Liver (tissue), 9 donors: ENCODE measurements around the gene ADCYAP1R1. TPM values are rescaled to one million over a fixed set of nuclear protein-coding genes. Genes with fewer than 3 reads are reported as not detected.

Experiments
- DNase-seq: peaks from one replicate; pipeline ENCODE4 v3.0.0-alpha.2; 2017; ENCODE audit warnings: low spot score
- H3K27ac ChIP-seq, 2 donors: one replicate each; pipeline ENCODE4 v1.7.0; 2013; ENCODE audit warnings: inconsistent platforms in 2 of 2, low read length in 2 of 2, control low read depth in 1 of 2, low read depth in 1 of 2, mild to moderate bottlenecking in 1 of 2
- H3K27me3 ChIP-seq, 4 donors: one replicate each; pipeline versions ENCODE4 v1.6.1 to v1.7.0; 2013; ENCODE audit warnings: low read length in 3 of 4, inconsistent platforms in 1 of 4, mild to moderate bottlenecking in 1 of 4, moderate library complexity in 1 of 4; ENCODE audit not compliant: control insufficient read depth in 4 of 4, insufficient read depth in 4 of 4
- H3K36me3 ChIP-seq, 4 donors: one replicate each; pipeline versions ENCODE4 v1.6.1 to v1.7.0; 2013; ENCODE audit warnings: low read length in 3 of 4, mild to moderate bottlenecking in 3 of 4, low read depth in 1 of 4, moderate library complexity in 1 of 4; ENCODE audit not compliant: control insufficient read depth in 4 of 4, insufficient read depth in 3 of 4
- H3K4me1 ChIP-seq, 4 donors: one replicate each; pipeline versions ENCODE4 v1.6.1 to v1.7.0; 2013; ENCODE audit warnings: low read length in 3 of 4, mild to moderate bottlenecking in 3 of 4, moderate library complexity in 1 of 4; ENCODE audit not compliant: control insufficient read depth in 4 of 4, insufficient read depth in 4 of 4
- H3K4me3 ChIP-seq, 3 donors: one replicate each; pipeline versions ENCODE4 v1.6.1 to v1.7.0; 2013; ENCODE audit warnings: low read length in 3 of 3, control low read depth in 1 of 3, low read depth in 1 of 3, mild to moderate bottlenecking in 1 of 3
- H3K9ac ChIP-seq, 2 donors: one replicate each; pipeline ENCODE4 v1.7.0; 2013; ENCODE audit warnings: low read length in 2 of 2, mild to moderate bottlenecking in 2 of 2, moderate library complexity in 2 of 2, control low read depth in 1 of 2, low read depth in 1 of 2
- H3K9me3 ChIP-seq, 4 donors: one replicate each; pipeline versions ENCODE4 v1.6.1 to v1.7.0; 2013; ENCODE audit warnings: low read length in 3 of 4; ENCODE audit not compliant: control insufficient read depth in 4 of 4
- CTCF ChIP-seq: fragments of 150-350 bp; IDR thresholded peaks from 2 replicates; pipeline ENCODE4 v1.5.1; 2017; ENCODE audit warnings: improper control_type of control experiment, low read depth, low read length; ENCODE audit not compliant: missing input control
- EGR1 ChIP-seq, 2 donors: IDR thresholded peaks; 2 replicates each; pipeline ENCODE4 v1.6.1; 2016 to 2018; ENCODE audit warnings: antibody characterized with exemption in 2 of 2, low read depth in 2 of 2
- FOXA1 ChIP-seq: IDR thresholded peaks from 2 replicates; pipeline ENCODE4 v1.6.1; 2016; ENCODE audit warnings: antibody characterized with exemption
- FOXA2 ChIP-seq: IDR thresholded peaks from 2 replicates; pipeline ENCODE4 v1.6.1; 2016; ENCODE audit warnings: antibody characterized with exemption
- GABPA ChIP-seq, 2 donors: IDR thresholded peaks in 1 of 2; conservative IDR thresholded peaks in 1 of 2; 2 replicates each; pipeline ENCODE4 v1.6.1; 2016; ENCODE audit warnings: antibody characterized with exemption in 2 of 2, mild to moderate bottlenecking in 1 of 2, moderate library complexity in 1 of 2
- HNF4A ChIP-seq, 2 donors: conservative IDR thresholded peaks; 2 replicates each; pipeline ENCODE4 v1.6.1; 2016; ENCODE audit warnings: antibody characterized with exemption in 2 of 2, mild to moderate bottlenecking in 2 of 2
- HNF4G ChIP-seq: IDR thresholded peaks from 2 replicates; pipeline ENCODE4 v1.6.1; 2016; ENCODE audit warnings: antibody characterized with exemption
- JUND ChIP-seq, 2 donors: IDR thresholded peaks; 2 replicates each; pipeline ENCODE4 v1.6.1; 2016; ENCODE audit warnings: antibody characterized with exemption in 2 of 2
- MAX ChIP-seq: IDR thresholded peaks from 2 replicates; pipeline ENCODE4 v1.6.1; 2016; ENCODE audit warnings: antibody characterized with exemption
- NR2F2 ChIP-seq: IDR thresholded peaks from 2 replicates; pipeline ENCODE4 v1.6.1; 2016; ENCODE audit warnings: antibody characterized with exemption
- RAD21 ChIP-seq, 2 donors: IDR thresholded peaks; 2 replicates each; pipeline ENCODE4 v1.6.1; 2016; ENCODE audit warnings: antibody characterized with exemption in 2 of 2, mild to moderate bottlenecking in 2 of 2
- RXRA ChIP-seq, 2 donors: IDR thresholded peaks; 2 replicates each; pipeline ENCODE4 v1.6.1; 2017 to 2018; ENCODE audit warnings: antibody characterized with exemption in 2 of 2, mild to moderate bottlenecking in 1 of 2
- SP1 ChIP-seq: IDR thresholded peaks from 2 replicates; pipeline ENCODE4 v1.6.1; 2018; ENCODE audit warnings: antibody characterized with exemption, mild to moderate bottlenecking
- TAF1 ChIP-seq: conservative IDR thresholded peaks from 2 replicates; pipeline ENCODE4 v1.6.1; 2016; ENCODE audit warnings: antibody characterized with exemption, mild to moderate bottlenecking
- YY1 ChIP-seq: IDR thresholded peaks from 2 replicates; pipeline ENCODE4 v1.6.1; 2016; ENCODE audit warnings: antibody characterized with exemption, mild to moderate bottlenecking
- ZBTB33 ChIP-seq: IDR thresholded peaks from 2 replicates; pipeline ENCODE4 v1.6.1; 2016; ENCODE audit warnings: antibody characterized with exemption
- WGBS: extraction: QIAGEN DNeasy Blood & Tissue Kit; methylation state at CpG from one replicate; pipeline ENCODE4 v1.1.7; 2013; 5-methylcytosine and 5-hydroxymethylcytosine counted together
- polyA plus RNA-seq, 2 donors: library from polyadenylated mRNA; stranded (reverse) in 1 of 2; unstranded in 1 of 2; fragments of 200-250 nt in 1 of 2; fragments of >200 nt in 1 of 2; fragmentation: Nextera tagmentation in 1 of 2; extraction: Ambion mirVana in 1 of 2; gene quantifications; one replicate each; pipeline versions ENCODE4 v1.2.1 to v1.2.3, GENCODE V29; 2013 to 2015
- total RNA-seq, 2 donors: library from RNA; depleted of rRNA; stranded (reverse); fragments of >200 nt; gene quantifications; one replicate each; pipeline ENCODE4 v1.2.3, GENCODE V29; 2014
- TF ChIP-seq, protein P1 (sequence below): IDR thresholded peaks from 2 replicates; pipeline ENCODE4 v1.6.1; 2016; ENCODE audit warnings: antibody characterized with exemption, mild to moderate bottlenecking
- TF ChIP-seq, protein P2 (sequence below): IDR thresholded peaks from 2 replicates; pipeline ENCODE4 v1.6.1; 2016; ENCODE audit warnings: antibody characterized with exemption
- donor health status: healthy.
- donor health status: healthy.
- donor health status: healthy.
- donor health status: healthy.
- donor health status: healthy.

ADCYAP1R1 gene
- total and polyA plus RNA-seq, 4 donors, result 0.05 to 0.67 (median 0.12) TPM; not detected in 1

GRCh38 chr7:31053986-31054385 is 1.9 kb downstream of the ADCYAP1R1 start (continued):
- TF ChIP-seq ZBTB33, result no peak
- TF ChIP-seq JUND (IDR thresholded peaks at IDR 0.05), result no peak
- TF ChIP-seq RAD21 (IDR thresholded peaks at IDR 0.05), result no peak

DNA sequence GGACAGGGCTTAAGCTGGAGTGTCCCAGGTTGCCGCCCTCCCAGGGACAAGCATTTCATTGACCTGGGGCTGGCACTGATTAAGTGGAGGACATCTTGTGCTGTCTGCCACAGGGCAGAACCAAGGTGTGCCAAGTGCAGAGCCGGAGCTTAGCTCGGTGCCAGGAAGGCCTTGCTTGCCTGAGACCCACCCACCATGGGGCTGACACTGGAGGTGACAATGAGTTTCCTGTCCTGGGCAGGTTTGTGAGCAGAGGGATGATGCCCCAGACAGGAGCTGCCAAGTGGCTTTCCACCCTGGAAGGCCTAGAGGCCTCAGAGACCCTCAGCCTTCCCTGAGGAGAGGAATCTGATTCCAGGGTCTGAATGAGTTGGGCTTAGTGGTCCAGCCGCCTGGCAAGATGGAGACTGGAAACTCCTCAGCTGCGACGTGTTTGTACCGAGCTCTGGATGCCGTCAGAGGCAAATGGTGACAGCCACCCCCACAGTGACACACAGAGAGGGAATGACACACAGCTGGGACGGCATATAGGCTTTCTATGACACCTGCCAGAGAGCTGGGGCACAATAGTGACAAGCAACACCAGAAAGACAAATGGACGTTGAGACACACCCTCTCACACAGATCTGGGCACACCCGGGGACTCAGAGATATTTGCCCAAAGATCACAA is 2.6 kb downstream of the ADCYAP1R1 start:
- Histone ChIP-seq H3K27ac (no peak overlapping the region), H3K36me3 (no peaks in the 10 kb centered on the region), H3K27me3 (peaks cover 0 to 9% (median 0%) of the 10 kb centered on the region in 4 donors), H3K4me3 (no peak overlapping the region), H3K9ac (no peak overlapping the region), H3K4me1 (peaks cover 0 to 8% (median 2%) of the 10 kb centered on the region in 4 donors), H3K9me3 (no peaks in the 10 kb centered on the region)
- DNase-seq, result no peak
- WGBS, result 74% methylated on average over 11 of the region's 11 CpGs
- TF ChIP-seq EGR1 (IDR thresholded peaks at IDR 0.05; ENCODE audit: low read depth in 2 of 2) (no peak), RAD21 (IDR thresholded peaks at IDR 0.05) (no peak), JUND (IDR thresholded peaks at IDR 0.05) (no peak), FOXA2 (no peak), GABPA (IDR thresholded peaks at IDR 0.05 in 1 of 2, conservative IDR thresholded peaks at IDR 0.05 in 1 of 2) (no peak), MAX (no peak), CTCF (no peak), FOXA1 (no peak), ZBTB33 (no peak), YY1 (no peak), NR2F2 (no peak), HNF4A (conservative IDR thresholded peaks at IDR 0.05) (no peak), HNF4G (no peak), TAF1 (no peak), SP1 (no peak), RXRA (IDR thresholded peaks at IDR 0.05) (no peak)
- TF ChIP-seq, protein P1, sequence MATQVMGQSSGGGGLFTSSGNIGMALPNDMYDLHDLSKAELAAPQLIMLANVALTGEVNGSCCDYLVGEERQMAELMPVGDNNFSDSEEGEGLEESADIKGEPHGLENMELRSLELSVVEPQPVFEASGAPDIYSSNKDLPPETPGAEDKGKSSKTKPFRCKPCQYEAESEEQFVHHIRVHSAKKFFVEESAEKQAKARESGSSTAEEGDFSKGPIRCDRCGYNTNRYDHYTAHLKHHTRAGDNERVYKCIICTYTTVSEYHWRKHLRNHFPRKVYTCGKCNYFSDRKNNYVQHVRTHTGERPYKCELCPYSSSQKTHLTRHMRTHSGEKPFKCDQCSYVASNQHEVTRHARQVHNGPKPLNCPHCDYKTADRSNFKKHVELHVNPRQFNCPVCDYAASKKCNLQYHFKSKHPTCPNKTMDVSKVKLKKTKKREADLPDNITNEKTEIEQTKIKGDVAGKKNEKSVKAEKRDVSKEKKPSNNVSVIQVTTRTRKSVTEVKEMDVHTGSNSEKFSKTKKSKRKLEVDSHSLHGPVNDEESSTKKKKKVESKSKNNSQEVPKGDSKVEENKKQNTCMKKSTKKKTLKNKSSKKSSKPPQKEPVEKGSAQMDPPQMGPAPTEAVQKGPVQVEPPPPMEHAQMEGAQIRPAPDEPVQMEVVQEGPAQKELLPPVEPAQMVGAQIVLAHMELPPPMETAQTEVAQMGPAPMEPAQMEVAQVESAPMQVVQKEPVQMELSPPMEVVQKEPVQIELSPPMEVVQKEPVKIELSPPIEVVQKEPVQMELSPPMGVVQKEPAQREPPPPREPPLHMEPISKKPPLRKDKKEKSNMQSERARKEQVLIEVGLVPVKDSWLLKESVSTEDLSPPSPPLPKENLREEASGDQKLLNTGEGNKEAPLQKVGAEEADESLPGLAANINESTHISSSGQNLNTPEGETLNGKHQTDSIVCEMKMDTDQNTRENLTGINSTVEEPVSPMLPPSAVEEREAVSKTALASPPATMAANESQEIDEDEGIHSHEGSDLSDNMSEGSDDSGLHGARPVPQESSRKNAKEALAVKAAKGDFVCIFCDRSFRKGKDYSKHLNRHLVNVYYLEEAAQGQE, result no peak
- TF ChIP-seq, protein P2, sequence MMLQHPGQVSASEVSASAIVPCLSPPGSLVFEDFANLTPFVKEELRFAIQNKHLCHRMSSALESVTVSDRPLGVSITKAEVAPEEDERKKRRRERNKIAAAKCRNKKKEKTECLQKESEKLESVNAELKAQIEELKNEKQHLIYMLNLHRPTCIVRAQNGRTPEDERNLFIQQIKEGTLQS, result no peak
